Progenitor cell of endocrine pancreas (in vitro differentiated cells): ENCODE measurements around the gene RABL2B. TPM values are rescaled to one million over a fixed set of nuclear protein-coding genes. Genes with fewer than 3 reads are reported as not detected.

ENCODE experiments used
- DNase-seq: peaks from one replicate; pipeline ENCODE4 v3.0.0; 2021; ENCODE audit warnings: low spot score; ENCODE audit not compliant: unreplicated experiment
- H3K27ac Mint-ChIP-seq: 2 replicates; pipeline ENCODE4 v1.8.0; 2021; ENCODE audit warnings: mild to moderate bottlenecking, moderate library complexity, mixed read lengths
- H3K27me3 Mint-ChIP-seq: 2 replicates; pipeline ENCODE4 v1.8.0; 2021; ENCODE audit warnings: mixed read lengths
- H3K36me3 Mint-ChIP-seq: 2 replicates; pipeline ENCODE4 v1.8.0; 2022; ENCODE audit warnings: mixed read lengths; ENCODE audit not compliant: insufficient read depth
- H3K4me1 Mint-ChIP-seq: 2 replicates; pipeline ENCODE4 v1.8.0; 2021; ENCODE audit warnings: low read depth, mixed read lengths
- H3K4me3 Mint-ChIP-seq: 2 replicates; pipeline ENCODE4 v1.8.0; 2021; ENCODE audit warnings: low read depth, mild to moderate bottlenecking, moderate library complexity, mixed read lengths
- H3K9me3 Mint-ChIP-seq: 2 replicates; pipeline ENCODE4 v1.8.0; 2021; ENCODE audit warnings: low read depth, mixed read lengths
- CTCF ChIP-seq: fragments of 200-600 bp; sonication (generic); IDR thresholded peaks from one replicate; pipeline ENCODE4 v1.5.0; 2021; ENCODE audit warnings: antibody characterized with exemption, mild to moderate bottlenecking; ENCODE audit not compliant: unreplicated experiment
- total RNA-seq: library from RNA; stranded (reverse); gene quantifications from 2 replicates; pipeline ENCODE4 v1.2.1, GENCODE V29; 2021

Gene RABL2B
- total RNA-seq, 1 donor from 2014 or later: 88.7 TPM

- H3K27ac Mint-ChIP-seq: no peak overlapping the region
- DNase-seq: no peak
- peaks cover 37% of the 10 kb centered on the region for H3K27me3 Mint-ChIP-seq
- H3K4me1 Mint-ChIP-seq: no peaks in the 10 kb centered on the region
- no peaks in the 10 kb centered on the region for H3K9me3 Mint-ChIP-seq
- TF ChIP-seq CTCF: no peak
- H3K36me3 Mint-ChIP-seq: peaks cover 12% of the 10 kb centered on the region
- H3K4me3 Mint-ChIP-seq: peak overlapping the region; percentile 21
Observed at GRCh38 chr22:50722048-50722701, 61.3 kb downstream of the RABL2B start.

GRCh38 chr22:50721257-50721844, 62.1 kb downstream of the RABL2B start:
- H3K4me3 Mint-ChIP-seq: no peak overlapping the region
- DNase-seq: no peak
- H3K4me1 Mint-ChIP-seq: no peaks in the 10 kb centered on the region
- H3K9me3 Mint-ChIP-seq: no peaks in the 10 kb centered on the region
- no peak for TF ChIP-seq CTCF
- H3K27ac Mint-ChIP-seq: no peak overlapping the region
- peaks cover 45% of the 10 kb centered on the region for H3K27me3 Mint-ChIP-seq
- H3K36me3 Mint-ChIP-seq: peaks cover 12% of the 10 kb centered on the region

GRCh38 chr22:50720301-50721256, 62.9 kb downstream of the RABL2B start:
- Mint-ChIP-seq H3K9me3 (no peaks in the 10 kb centered on the region), H3K36me3 (peaks cover 12% of the 10 kb centered on the region), H3K4me1 (no peaks in the 10 kb centered on the region), H3K27me3 (peaks cover 48% of the 10 kb centered on the region), H3K27ac (no peak overlapping the region), H3K4me3 (no peak overlapping the region)
- DNase-seq: no peak
- TF ChIP-seq CTCF: no peak

- no peak for DNase-seq
- Mint-ChIP-seq H3K27ac (no peak overlapping the region), H3K4me3 (no peak overlapping the region), H3K9me3 (no peaks in the 10 kb centered on the region), H3K27me3 (peaks cover 48% of the 10 kb centered on the region), H3K36me3 (peaks cover 12% of the 10 kb centered on the region), H3K4me1 (no peaks in the 10 kb centered on the region)
- no peak for TF ChIP-seq CTCF
Observed at GRCh38 chr22:50719814-50720300, 63.6 kb downstream of the RABL2B start.

GRCh38 chr22:50718352-50718709, 65.1 kb downstream of the RABL2B start:
- Mint-ChIP-seq H3K36me3 (peaks cover 11% of the 10 kb centered on the region), H3K27ac (no peak overlapping the region), H3K27me3 (peaks cover 48% of the 10 kb centered on the region), H3K4me1 (no peaks in the 10 kb centered on the region), H3K9me3 (no peaks in the 10 kb centered on the region), H3K4me3 (no peak overlapping the region)
- no peak for DNase-seq
- no peak for TF ChIP-seq CTCF
